SK-MEL-5 (cell line): ENCODE data around the gene CDK5RAP2. TPM values are rescaled to one million over a fixed set of nuclear protein-coding genes. Genes with fewer than 3 reads are reported as not detected.
"Not testable (repeated sequence)": the region's sequence is repeated elsewhere in the genome, so short reads cannot be mapped to it uniquely, and the experiment has no call there.

ENCODE experiments used
- DNase-seq: peaks from one replicate; pipeline ENCODE4 v3.0.0-alpha.2; 2016; ENCODE audit warnings: low read depth, low spot score
- in situ Hi-C: cut with HindIII; loops from 2 replicates; pipeline ENCODE4 v1.10.0; 2016; ENCODE audit warnings: low sequenced_read_pairs, high pct_unique_total_duplicates, low pct_unique_long_range_greater_than_20kb
- total RNA-seq: library from RNA; depleted of rRNA; stranded (reverse); fragments of >200 nt; shearing (Covaris generic); gene quantifications from 2 replicates; pipeline ENCODE4 v1.2.3, GENCODE V29; 2014

The CDK5RAP2 gene
- total RNA-seq, 1 experiment from 2014 or later = 114 TPM

GRCh38 chr9:120464176-120464886 lies 115.6 kb downstream of the CDK5RAP2 start:
- no peak for DNase-seq
- in situ Hi-C loops = no loop called here

GRCh38 chr9:120463765-120464164 lies 116.2 kb downstream of the CDK5RAP2 start:
- in situ Hi-C loops = no loop called here
- no peak for DNase-seq

GRCh38 chr9:120461677-120462076 lies 118.3 kb downstream of the CDK5RAP2 start:
- DNase-seq, in situ Hi-C loops: not testable (repeated sequence)

- DNase-seq = no peak
- in situ Hi-C loops = no loop called here
These were observed 123.7 kb downstream of the CDK5RAP2 start for GRCh38 chr9:120456218-120456617.

GRCh38 chr9:120454467-120454866 lies 125.5 kb downstream of the CDK5RAP2 start:
- no peak for DNase-seq
- in situ Hi-C loops = no loop called here

- in situ Hi-C loops = no loop called here
- no peak for DNase-seq
These were observed 126.2 kb downstream of the CDK5RAP2 start for GRCh38 chr9:120453792-120454191.

- in situ Hi-C loops = no loop called here
- DNase-seq = no peak
These were observed 127.3 kb downstream of the CDK5RAP2 start for GRCh38 chr9:120452631-120453030.

GRCh38 chr9:120450916-120451315 lies 129.1 kb downstream of the CDK5RAP2 start:
- DNase-seq = no peak
- in situ Hi-C loops = no loop called here

GRCh38 chr9:120449566-120449965 lies 130.4 kb downstream of the CDK5RAP2 start:
- in situ Hi-C loops = no loop called here
- no peak for DNase-seq

GRCh38 chr9:120447959-120448500 lies 131.9 kb downstream of the CDK5RAP2 start:
- in situ Hi-C loops = no loop called here
- DNase-seq = no peak

- DNase-seq = no peak
- in situ Hi-C loops = no loop called here
These were observed 133.3 kb downstream of the CDK5RAP2 start for GRCh38 chr9:120446671-120447070.

GRCh38 chr9:120443976-120444375 lies 136.0 kb downstream of the CDK5RAP2 start:
- in situ Hi-C loops = no loop called here
- DNase-seq = no peak

GRCh38 chr9:120443489-120443888 lies 136.5 kb downstream of the CDK5RAP2 start:
- in situ Hi-C loops = no loop called here
- no peak for DNase-seq

GRCh38 chr9:120442308-120442995 lies 137.5 kb downstream of the CDK5RAP2 start:
- no peak for DNase-seq
- in situ Hi-C loops = no loop called here

GRCh38 chr9:120441426-120442307 lies 138.3 kb downstream of the CDK5RAP2 start:
- in situ Hi-C loops = no loop called here
- DNase-seq = no peak

GRCh38 chr9:120440791-120441190 lies 139.2 kb downstream of the CDK5RAP2 start:
- in situ Hi-C loops = no loop called here
- no peak for DNase-seq

- in situ Hi-C loops = no loop called here
- DNase-seq = no peak
These were observed 140.0 kb downstream of the CDK5RAP2 start for GRCh38 chr9:120439926-120440325.
